RWPE2 (cell line): Measurements from ENCODE around the gene SPATA1.

Experiments used
- ATAC-seq: fragments of 200-7000 bp; cut with Tn5 transposase; 3 replicates; pipeline ENCODE4 v1.9.1; 2021; ENCODE audit warnings: low read depth
- DNase-seq: peaks from one replicate; pipeline ENCODE4 v3.0.0-alpha.2; 2020; ENCODE audit warnings: low spot score
- H3K27ac ChIP-seq: fragments of 450-650 bp; 2 replicates; pipeline ENCODE4 v1.5.1; 2017; ENCODE audit warnings: mild to moderate bottlenecking; ENCODE audit not compliant: poor library complexity, severe bottlenecking
- H3K27me3 ChIP-seq: fragments of 250-450 bp; sonication (Bioruptor Pico); 2 replicates; pipeline ENCODE4 v1.5.1; 2021; ENCODE audit warnings: mild to moderate bottlenecking, moderate library complexity; ENCODE audit not compliant: insufficient read depth, poor library complexity, severe bottlenecking
- H3K36me3 ChIP-seq: fragments of 250-450 bp; sonication (Bioruptor Pico); 2 replicates; pipeline ENCODE4 v1.5.1; 2020; ENCODE audit warnings: low read depth, mild to moderate bottlenecking, moderate library complexity
- H3K4me1 ChIP-seq: fragments of 250-450 bp; sonication (Bioruptor Pico); 2 replicates; pipeline ENCODE4 v1.5.1; 2021; ENCODE audit warnings: mild to moderate bottlenecking, moderate library complexity; ENCODE audit not compliant: insufficient read depth, poor library complexity, severe bottlenecking
- H3K4me3 ChIP-seq: fragments of 250-450 bp; sonication (Bioruptor Pico); 2 replicates; pipeline ENCODE4 v1.5.1; 2021; ENCODE audit warnings: mild to moderate bottlenecking, moderate library complexity; ENCODE audit not compliant: severe bottlenecking
- H3K9me3 ChIP-seq: fragments of 250-450 bp; sonication (Bioruptor Pico); 2 replicates; pipeline ENCODE4 v1.5.1; 2021; ENCODE audit warnings: mild to moderate bottlenecking, moderate library complexity; ENCODE audit not compliant: severe bottlenecking
- TF ChIP-seq, protein P1 (sequence below): fragments of 450-650 bp; IDR thresholded peaks from one replicate; pipeline ENCODE4 v1.5.1; 2017; ENCODE audit warnings: mild to moderate bottlenecking, moderate library complexity; ENCODE audit not compliant: poor library complexity, severe bottlenecking

SPATA1 gene

DNA sequence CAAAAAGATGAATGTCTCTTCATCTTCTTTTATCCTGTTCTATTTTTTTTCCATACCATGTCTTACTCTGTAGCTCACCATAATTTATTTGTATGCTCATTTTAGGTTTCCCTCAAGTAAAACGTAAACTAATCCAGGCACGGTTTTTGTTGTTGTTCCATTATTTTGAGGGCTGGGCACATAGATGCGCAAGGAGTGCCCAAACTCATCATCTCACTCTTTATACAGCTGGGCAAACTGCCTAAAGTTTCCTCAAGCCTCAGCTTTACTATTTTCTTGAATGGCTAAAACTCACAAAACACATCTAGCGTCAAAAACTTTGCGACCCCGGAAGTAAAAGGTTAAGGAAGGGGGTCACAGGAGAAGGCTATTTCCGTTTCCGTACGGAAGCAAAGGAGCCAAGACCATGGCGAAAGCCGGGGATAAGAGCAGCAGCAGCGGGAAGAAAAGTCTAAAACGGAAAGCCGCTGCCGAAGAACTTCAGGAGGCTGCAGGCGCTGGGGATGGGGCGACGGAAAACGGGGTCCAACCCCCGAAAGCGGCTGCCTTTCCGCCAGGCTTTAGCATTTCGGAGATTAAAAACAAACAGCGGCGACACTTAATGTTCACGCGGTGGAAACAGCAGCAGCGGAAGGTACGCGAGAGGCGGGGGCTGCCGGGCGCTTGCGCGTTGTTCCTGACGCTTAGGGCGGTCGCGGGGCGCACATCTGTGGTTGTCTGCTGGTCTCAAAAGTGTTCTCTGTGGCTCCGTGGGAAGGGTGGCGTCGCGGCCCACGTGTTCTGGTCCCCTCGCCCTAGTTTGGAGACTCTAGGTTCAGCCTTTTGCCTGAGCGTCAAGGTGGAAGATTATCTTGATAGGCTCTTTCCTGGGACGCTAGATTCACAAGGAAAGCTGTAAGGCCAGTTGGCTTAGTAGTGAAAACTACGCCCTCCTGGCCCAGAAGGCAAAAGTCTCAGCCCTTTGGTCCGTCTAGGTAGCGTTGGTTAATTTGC lies 27.0 kb upstream of the SPATA1 start, which contains the start of gene RPF1:
Gene RPF1, plus strand, starts transcription at position 391 of the 993 bp plus-strand sequence. Its CDS starts 16 bp downstream, at position 407.
- Histone ChIP-seq H3K27me3 (no peaks in the 10 kb centered on the region), H3K4me3 (peak within 1 kb of the TSS; percentile 60), H3K4me1 (peaks cover 14% of the 10 kb centered on the region), H3K9me3 (no peaks in the 10 kb centered on the region), H3K27ac (peak within 1 kb of the TSS; percentile 60), H3K36me3 (peaks cover 32% of the 10 kb centered on the region)
- peak; percentile 94 for ATAC-seq
- TF ChIP-seq, protein P1, sequence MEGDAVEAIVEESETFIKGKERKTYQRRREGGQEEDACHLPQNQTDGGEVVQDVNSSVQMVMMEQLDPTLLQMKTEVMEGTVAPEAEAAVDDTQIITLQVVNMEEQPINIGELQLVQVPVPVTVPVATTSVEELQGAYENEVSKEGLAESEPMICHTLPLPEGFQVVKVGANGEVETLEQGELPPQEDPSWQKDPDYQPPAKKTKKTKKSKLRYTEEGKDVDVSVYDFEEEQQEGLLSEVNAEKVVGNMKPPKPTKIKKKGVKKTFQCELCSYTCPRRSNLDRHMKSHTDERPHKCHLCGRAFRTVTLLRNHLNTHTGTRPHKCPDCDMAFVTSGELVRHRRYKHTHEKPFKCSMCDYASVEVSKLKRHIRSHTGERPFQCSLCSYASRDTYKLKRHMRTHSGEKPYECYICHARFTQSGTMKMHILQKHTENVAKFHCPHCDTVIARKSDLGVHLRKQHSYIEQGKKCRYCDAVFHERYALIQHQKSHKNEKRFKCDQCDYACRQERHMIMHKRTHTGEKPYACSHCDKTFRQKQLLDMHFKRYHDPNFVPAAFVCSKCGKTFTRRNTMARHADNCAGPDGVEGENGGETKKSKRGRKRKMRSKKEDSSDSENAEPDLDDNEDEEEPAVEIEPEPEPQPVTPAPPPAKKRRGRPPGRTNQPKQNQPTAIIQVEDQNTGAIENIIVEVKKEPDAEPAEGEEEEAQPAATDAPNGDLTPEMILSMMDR, result no peak
- DNase-seq, result peak; percentile 57

DNA sequence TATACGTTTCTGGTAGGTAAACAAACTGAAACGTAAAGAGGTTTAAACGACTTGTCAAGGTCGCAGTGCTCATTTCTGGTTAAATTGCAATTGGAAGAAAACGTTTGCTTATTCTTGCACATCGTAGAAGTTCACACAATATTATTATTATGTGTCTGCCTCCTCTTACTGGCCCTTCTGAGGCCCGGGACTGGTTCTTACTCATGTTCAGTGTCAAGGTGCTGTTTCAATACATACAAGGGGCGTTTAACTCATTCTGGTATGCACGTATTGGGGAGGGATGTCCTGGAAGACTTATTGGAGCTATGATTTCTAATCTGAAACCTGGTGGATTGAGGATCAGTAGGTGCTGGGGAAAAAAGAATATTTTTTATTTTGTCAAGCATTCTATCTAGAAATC lies 26.2 kb upstream of the SPATA1 start:
- H3K27me3 ChIP-seq, result no peaks in the 10 kb centered on the region
- H3K36me3 ChIP-seq, result peaks cover 38% of the 10 kb centered on the region
- ATAC-seq, result no peak
- TF ChIP-seq, protein P1, result no peak
- no peaks in the 10 kb centered on the region for H3K9me3 ChIP-seq
- H3K4me1 ChIP-seq, result peaks cover 14% of the 10 kb centered on the region
- H3K27ac ChIP-seq, result peak overlapping the region; percentile 60
- peak overlapping the region; percentile 60 for H3K4me3 ChIP-seq
- DNase-seq, result no peak

DNA sequence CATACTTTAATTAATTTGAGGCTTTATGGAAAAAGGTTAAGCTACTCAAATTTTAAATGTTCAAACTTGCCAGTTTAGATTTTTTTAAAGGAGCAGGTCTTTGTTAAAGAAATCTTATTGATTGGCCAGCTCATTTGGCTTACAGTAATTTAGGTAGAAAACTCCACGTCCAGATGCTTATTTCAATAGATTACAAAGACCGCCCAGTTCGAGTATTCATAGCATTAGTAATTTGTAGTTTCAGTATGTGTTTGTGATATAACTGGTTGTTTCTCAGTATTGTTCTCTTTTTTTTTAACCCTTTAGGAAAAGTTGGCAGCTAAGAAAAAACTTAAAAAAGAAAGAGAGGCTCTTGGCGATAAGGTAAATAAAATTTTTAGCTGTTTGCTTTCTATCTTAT lies 25.5 kb upstream of the SPATA1 start:
- Histone ChIP-seq H3K27ac (no peak overlapping the region), H3K36me3 (peaks cover 44% of the 10 kb centered on the region), H3K27me3 (no peaks in the 10 kb centered on the region), H3K4me1 (peaks cover 14% of the 10 kb centered on the region), H3K9me3 (no peaks in the 10 kb centered on the region), H3K4me3 (peak overlapping the region; percentile 60)
- TF ChIP-seq, protein P1, result no peak
- DNase-seq (no peak), ATAC-seq (no peak)

DNA sequence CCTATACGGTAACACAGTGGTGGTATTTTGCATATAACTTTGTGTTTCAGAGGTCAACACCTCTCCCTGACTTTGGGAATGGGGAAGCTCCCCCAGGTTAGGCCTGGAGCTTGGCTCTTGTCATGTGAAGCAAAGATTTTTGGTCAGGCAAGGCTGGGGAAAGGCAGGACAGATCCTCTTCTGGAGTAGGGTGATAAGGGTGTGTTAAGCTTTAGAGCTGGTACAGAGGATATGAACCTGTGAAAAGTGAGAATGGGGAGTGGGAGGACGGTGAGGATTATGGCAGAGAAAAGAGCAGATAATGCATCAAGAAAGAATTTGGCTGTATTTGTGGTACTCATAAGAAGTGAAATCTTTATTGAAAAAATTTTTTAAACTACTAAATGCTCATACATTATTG lies 24.9 kb upstream of the SPATA1 start:
- DNase-seq, result no peak

More for the DNA sequence above, 24.9 kb upstream of the SPATA1 start:
- no peak for ATAC-seq
- H3K4me3 ChIP-seq, result no peak overlapping the region
- TF ChIP-seq, protein P1, result no peak
- no peaks in the 10 kb centered on the region for H3K27me3 ChIP-seq
- peaks cover 50% of the 10 kb centered on the region for H3K36me3 ChIP-seq
- H3K27ac ChIP-seq, result no peak overlapping the region
- H3K9me3 ChIP-seq, result no peaks in the 10 kb centered on the region
- peaks cover 14% of the 10 kb centered on the region for H3K4me1 ChIP-seq
